Spinal cord (tissue), 10 donors: ENCODE data around the gene THADA. TPM values are rescaled to one million over a fixed set of nuclear protein-coding genes. Genes with fewer than 3 reads are reported as not detected.
"Not testable (repeated sequence)": the region's sequence is repeated elsewhere in the genome, so short reads cannot be mapped to it uniquely, and the experiment has no call there.

Experiments
- DNase-seq, 6 donors: peaks; one replicate each; pipeline versions ENCODE4 v3.0.0 to v3.0.0-alpha.2; 2013 to 2015; ENCODE audit warnings: low spot score in 6 of 6, low read depth in 4 of 6
- H3K27ac ChIP-seq: one replicate; pipeline ENCODE4 v1.5.1; 2013; ENCODE audit warnings: low read depth, low read length, control low read depth
- H3K27me3 ChIP-seq: one replicate; pipeline ENCODE4 v1.6.1; 2013; ENCODE audit warnings: low read length; ENCODE audit not compliant: control insufficient read depth, insufficient read depth
- H3K36me3 ChIP-seq: one replicate; pipeline ENCODE4 v1.6.1; 2013; ENCODE audit warnings: low read length; ENCODE audit not compliant: control insufficient read depth, insufficient read depth
- H3K4me1 ChIP-seq: one replicate; pipeline ENCODE4 v1.6.1; 2013; ENCODE audit warnings: low read length; ENCODE audit not compliant: control insufficient read depth, insufficient read depth
- H3K4me3 ChIP-seq: one replicate; pipeline ENCODE4 v1.5.1; 2013; ENCODE audit warnings: low read depth, low read length, control low read depth
- H3K9me3 ChIP-seq: one replicate; pipeline ENCODE4 v1.6.1; 2013; ENCODE audit warnings: low read length; ENCODE audit not compliant: control insufficient read depth, insufficient read depth
- WGBS: methylation state at CpG from one replicate; pipeline ENCODE4 v1.1.5; 2013; ENCODE audit warnings: missing lambda C conversion rate; ENCODE audit not compliant: insufficient coverage; 5-methylcytosine and 5-hydroxymethylcytosine counted together
- polyA plus RNA-seq, 2 donors: library from polyadenylated mRNA; unstranded; fragments of 120-200 nt; gene quantifications; one replicate each; pipeline ENCODE4 v1.2.1, GENCODE V29; 2013; ENCODE audit not compliant: insufficient read length in 2 of 2
- total RNA-seq, 2 donors: library from RNA; depleted of rRNA in 1 of 2; stranded (reverse); fragments of 120-200 nt in 1 of 2; fragments of >200 nt in 1 of 2; gene quantifications; one replicate each; pipeline versions ENCODE4 v1.2.3 to v1.2.4, GENCODE V29; 2013 to 2014
- donor health status: healthy.

The THADA gene
- total and polyA plus RNA-seq, 4 donors = 16.5 to 44.8 (median 21.5) TPM

GRCh38 chr2:43196768-43197587 lies 398.9 kb downstream of the THADA start:
- H3K27me3 ChIP-seq = no peaks in the 10 kb centered on the region
- no peaks in the 10 kb centered on the region for H3K9me3 ChIP-seq
- no peak overlapping the region for H3K4me3 ChIP-seq
- no peak for DNase-seq
- no peaks in the 10 kb centered on the region for H3K36me3 ChIP-seq
- 78% methylated on average over 8 of the region's 12 CpGs for WGBS
- no peak overlapping the region for H3K27ac ChIP-seq
- H3K4me1 ChIP-seq = peaks cover 17% of the 10 kb centered on the region

- peaks cover 8% of the 10 kb centered on the region for H3K4me1 ChIP-seq
- H3K27ac ChIP-seq = no peak overlapping the region
- no peaks in the 10 kb centered on the region for H3K36me3 ChIP-seq
- 66% methylated on average over 10 of the region's 13 CpGs for whole genome bisulfite sequencing
- no peaks in the 10 kb centered on the region for H3K9me3 ChIP-seq
- DNase-seq = no peak
- no peaks in the 10 kb centered on the region for H3K27me3 ChIP-seq
- H3K4me3 ChIP-seq = no peak overlapping the region
These were observed 401.5 kb downstream of the THADA start for GRCh38 chr2:43194121-43194869.

GRCh38 chr2:43193652-43194120 lies 402.2 kb downstream of the THADA start:
- Histone ChIP-seq H3K4me1 (peaks cover 8% of the 10 kb centered on the region), H3K27ac (no peak overlapping the region), H3K4me3 (no peak overlapping the region), H3K36me3 (no peaks in the 10 kb centered on the region), H3K27me3 (no peaks in the 10 kb centered on the region), H3K9me3 (no peaks in the 10 kb centered on the region)
- no peak for DNase-seq
- WGBS = 63% methylated on average over 1 of the region's 4 CpGs

- no peak for DNase-seq
- no peaks in the 10 kb centered on the region for H3K27me3 ChIP-seq
- no peaks in the 10 kb centered on the region for H3K9me3 ChIP-seq
- no peak overlapping the region for H3K27ac ChIP-seq
- no peak overlapping the region for H3K4me3 ChIP-seq
- WGBS = 94% methylated on average over 12 of the region's 12 CpGs
- H3K36me3 ChIP-seq = no peaks in the 10 kb centered on the region
- H3K4me1 ChIP-seq = peaks cover 8% of the 10 kb centered on the region
These were observed 402.8 kb downstream of the THADA start for GRCh38 chr2:43192744-43193651.

- Histone ChIP-seq H3K36me3 (no peaks in the 10 kb centered on the region), H3K4me3 (no peak overlapping the region), H3K27me3 (no peaks in the 10 kb centered on the region), H3K4me1 (peaks cover 7% of the 10 kb centered on the region), H3K9me3 (no peaks in the 10 kb centered on the region), H3K27ac (no peak overlapping the region)
- no peak for DNase-seq
- 75% methylated on average over 3 of the region's 3 CpGs for WGBS
These were observed 403.8 kb downstream of the THADA start for GRCh38 chr2:43191947-43192516.

- H3K4me1 ChIP-seq = peaks cover 13% of the 10 kb centered on the region
- no peaks in the 10 kb centered on the region for H3K36me3 ChIP-seq
- H3K4me3 ChIP-seq = no peak overlapping the region
- no peaks in the 10 kb centered on the region for H3K9me3 ChIP-seq
- no peak for DNase-seq
- no peaks in the 10 kb centered on the region for H3K27me3 ChIP-seq
- no peak overlapping the region for H3K27ac ChIP-seq
- WGBS = 93% methylated on average over 8 of the region's 10 CpGs
These were observed 405.4 kb downstream of the THADA start for GRCh38 chr2:43190311-43191052.

GRCh38 chr2:43189861-43190260 lies 406.0 kb downstream of the THADA start:
- H3K27me3 ChIP-seq, H3K36me3 ChIP-seq, H3K9me3 ChIP-seq, H3K27ac ChIP-seq, H3K4me3 ChIP-seq, DNase-seq: not testable (repeated sequence)
- H3K4me1 ChIP-seq = peaks cover 13% of the 10 kb centered on the region
- 100% methylated on average over 1 of the region's 7 CpGs for WGBS

- no peaks in the 10 kb centered on the region for H3K36me3 ChIP-seq
- H3K27me3 ChIP-seq = no peaks in the 10 kb centered on the region
- H3K4me1 ChIP-seq = peaks cover 13% of the 10 kb centered on the region
- H3K27ac ChIP-seq = no peak overlapping the region
- no peaks in the 10 kb centered on the region for H3K9me3 ChIP-seq
- no peak overlapping the region for H3K4me3 ChIP-seq
- WGBS = 91% methylated on average over 14 of the region's 16 CpGs
- no peak for DNase-seq
These were observed 407.1 kb downstream of the THADA start for GRCh38 chr2:43188561-43189386.
